ENCODE data around the gene RBCK1.
A peak's percentile ranks its signal among the peaks of the same experiment; 100 is the strongest.
"Not testable (repeated sequence)": the region's sequence is repeated elsewhere in the genome, so short reads cannot be mapped to it uniquely, and the experiment has no call there.

The RBCK1 gene

GRCh38 chr20:438571-439469, 30.7 kb downstream of the RBCK1 start:
- DNase-seq, result peak; percentile 91 to 95

- DNase-seq, result no peak
These were observed 32.0 kb downstream of the RBCK1 start for GRCh38 chr20:440148-440547.

GRCh38 chr20:440636-441035, 32.5 kb downstream of the RBCK1 start:
- DNase-seq, result no peak

GRCh38 chr20:443223-443775, 35.2 kb downstream of the RBCK1 start:
- no peak for DNase-seq

- no peak for DNase-seq
These were observed 36.0 kb downstream of the RBCK1 start for GRCh38 chr20:444117-444516.

- DNase-seq, result no peak
These were observed 36.8 kb downstream of the RBCK1 start for GRCh38 chr20:444862-445426.

- no peak for DNase-seq
These were observed 37.6 kb downstream of the RBCK1 start for GRCh38 chr20:445514-446336.

GRCh38 chr20:452021-452420, 43.9 kb downstream of the RBCK1 start:
- not testable (repeated sequence) for DNase-seq

- DNase-seq, result no peak
These were observed 46.9 kb downstream of the RBCK1 start for GRCh38 chr20:454951-455350.

GRCh38 chr20:458776-459175, 50.7 kb downstream of the RBCK1 start:
- DNase-seq, result peak; percentile 12 to 44

- DNase-seq, result no peak
These were observed 52.1 kb downstream of the RBCK1 start for GRCh38 chr20:460180-460579.

- peak in 1 of 2 experiments; percentile 22 for DNase-seq
These were observed 52.6 kb downstream of the RBCK1 start for GRCh38 chr20:460707-461106.

GRCh38 chr20:461254-462198, 53.4 kb downstream of the RBCK1 start:
- peak; percentile 34 to 44 for DNase-seq

GRCh38 chr20:462199-462991, 54.3 kb downstream of the RBCK1 start, which contains the start of gene TBC1D20:
TSS of gene TBC1D20 (minus strand) at chr20:462533. CDS start at chr20:462405, 128 bp downstream.
- peak; percentile 83 to 85 for DNase-seq

GRCh38 chr20:467755-468154, 59.7 kb downstream of the RBCK1 start:
- no peak for DNase-seq

GRCh38 chr20:469746-470490, 61.8 kb downstream of the RBCK1 start:
- no peak for DNase-seq

- no peak for DNase-seq
These were observed 64.2 kb downstream of the RBCK1 start for GRCh38 chr20:472137-472846.

- DNase-seq, result no peak
These were observed 64.8 kb downstream of the RBCK1 start for GRCh38 chr20:472889-473292.

- DNase-seq, result no peak
These were observed 66.5 kb downstream of the RBCK1 start for GRCh38 chr20:474581-474980.
